ENCODE results near the gene OSBPL5.

The OSBPL5 gene

DNA sequence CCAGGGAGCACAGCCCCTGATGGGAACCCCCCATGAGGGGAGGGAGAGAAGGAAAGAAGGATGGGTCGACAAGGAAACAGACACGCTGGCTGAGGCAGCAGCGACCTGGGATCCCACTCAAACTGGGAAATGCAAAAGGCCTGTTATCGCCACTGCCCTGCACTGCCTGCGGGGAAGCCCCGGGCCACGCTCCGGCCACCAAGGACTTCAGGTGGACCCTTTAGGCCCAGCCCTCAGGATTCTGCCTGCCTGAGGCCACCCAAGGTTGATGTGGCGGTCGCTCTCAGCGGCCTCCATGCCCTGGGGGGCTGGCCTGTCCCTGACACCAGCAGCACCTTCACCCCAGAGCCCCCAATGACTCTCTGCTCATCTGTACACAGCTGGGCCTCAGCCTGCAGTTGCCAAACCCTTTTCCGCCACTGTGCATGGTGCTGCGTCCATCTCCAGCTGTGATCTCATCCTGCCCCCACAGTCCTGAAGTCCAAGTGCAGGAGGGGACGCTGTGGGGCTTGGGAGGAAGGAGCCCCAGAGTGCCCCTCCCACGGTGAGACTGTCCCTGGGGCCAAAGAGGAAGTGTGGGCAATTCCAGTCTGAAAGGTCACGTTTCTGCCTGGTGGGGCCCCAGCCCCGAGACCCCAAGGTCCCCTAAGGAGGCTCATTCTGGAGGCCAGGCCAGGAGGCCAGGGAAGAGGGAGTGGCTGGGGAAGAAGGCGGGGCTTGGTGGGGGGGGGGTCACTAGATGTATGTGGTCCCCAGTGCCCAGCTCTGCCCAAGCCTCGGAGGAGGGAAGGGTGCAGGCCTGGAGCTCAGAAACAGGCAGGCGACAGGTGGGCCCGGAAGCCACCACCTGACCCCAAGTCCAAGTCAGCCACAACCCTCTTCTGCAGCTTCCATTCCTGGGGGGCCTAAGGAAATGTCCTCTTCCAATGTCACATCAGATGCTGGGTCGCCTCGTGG lies 31.6 kb downstream of the OSBPL5 start:
- no peak for DNase-seq (ENCODE audit: low read depth in 2 of 2)

GRCh38 chr11:3132831-3133260 lies 32.3 kb downstream of the OSBPL5 start:
- DNase-seq (ENCODE audit: low read depth in 2 of 2): no peak

GRCh38 chr11:3132271-3132781 lies 32.8 kb downstream of the OSBPL5 start:
- DNase-seq (ENCODE audit: low read depth in 2 of 2): no peak

GRCh38 chr11:3131330-3131941 lies 33.7 kb downstream of the OSBPL5 start:
- no peak for DNase-seq (ENCODE audit: low read depth in 2 of 2)

GRCh38 chr11:3130269-3131071 lies 34.6 kb downstream of the OSBPL5 start:
- DNase-seq (ENCODE audit: low read depth in 2 of 2): no peak

- no peak for DNase-seq (ENCODE audit: low read depth in 2 of 2)
Observed at GRCh38 chr11:3129591-3130268, 35.4 kb downstream of the OSBPL5 start.

DNA sequence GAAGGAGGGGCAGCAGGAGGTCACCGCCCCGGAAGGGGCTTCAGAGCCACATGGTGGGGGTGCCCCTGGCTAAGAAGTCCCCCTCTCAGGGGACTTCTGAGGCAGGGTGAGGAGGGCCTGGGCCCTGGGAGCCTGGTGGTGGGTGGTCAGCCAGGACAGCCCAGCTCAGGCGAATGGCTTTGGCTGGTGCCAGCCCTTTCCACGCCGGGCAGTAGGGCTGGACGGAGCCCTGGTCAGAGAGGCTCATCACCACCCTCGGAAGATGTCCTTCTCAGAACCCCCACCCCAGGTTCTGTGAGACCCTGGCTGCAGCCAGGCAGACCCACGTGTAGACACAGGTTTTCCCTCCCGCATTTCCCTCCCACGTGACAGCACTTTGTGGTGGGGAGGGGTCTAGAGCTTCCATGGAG lies 35.9 kb downstream of the OSBPL5 start:
- no peak for DNase-seq (ENCODE audit: low read depth in 2 of 2)

DNA sequence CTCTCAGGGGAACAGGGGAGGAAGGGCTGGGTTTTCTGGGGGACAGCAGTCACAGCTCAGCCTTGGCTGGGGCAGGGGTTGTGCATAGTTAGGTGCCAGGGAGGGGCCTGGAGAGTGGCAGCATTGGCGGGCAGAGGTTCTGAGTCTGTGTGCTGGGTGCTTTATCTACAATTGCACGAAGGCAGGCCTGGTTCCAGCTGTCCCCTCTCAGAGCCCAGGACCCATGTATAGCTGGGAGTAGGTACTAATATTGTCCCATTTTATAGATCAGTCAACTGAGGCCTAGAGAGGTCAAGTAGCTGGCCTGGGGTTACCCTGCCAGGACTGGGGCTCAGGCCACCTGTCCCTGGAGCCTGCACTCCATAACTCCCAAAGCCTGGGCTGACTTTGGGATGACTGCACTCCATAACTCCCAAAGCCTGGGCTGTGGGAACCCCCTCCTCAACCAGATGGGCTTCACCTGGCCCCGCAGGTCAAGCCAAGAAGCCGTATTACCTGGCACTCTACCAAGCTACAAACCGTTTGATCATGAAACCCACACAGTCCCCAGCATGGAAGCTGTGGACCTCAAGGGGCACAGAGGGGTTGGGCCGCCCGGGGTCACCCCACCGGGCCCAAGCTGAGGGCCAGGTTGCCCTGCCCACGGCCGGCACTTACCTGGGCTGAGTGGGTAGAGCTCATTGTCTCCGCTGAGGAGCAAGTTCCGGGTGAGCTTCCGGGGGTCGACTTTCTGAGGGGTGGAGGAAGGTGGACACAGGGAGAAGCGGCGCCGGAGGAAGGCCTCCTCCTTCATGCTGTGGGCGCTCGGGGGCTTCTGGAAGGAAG lies 36.5 kb downstream of the OSBPL5 start:
- DNase-seq (ENCODE audit: low read depth in 2 of 2): no peak

- DNase-seq (ENCODE audit: low read depth in 2 of 2): no peak
Observed at GRCh38 chr11:3127706-3128355, 37.3 kb downstream of the OSBPL5 start.

GRCh38 chr11:3126901-3127691 lies 38.0 kb downstream of the OSBPL5 start:
- no peak for DNase-seq (ENCODE audit: low read depth in 2 of 2)

GRCh38 chr11:3126207-3126865 lies 38.8 kb downstream of the OSBPL5 start:
- no peak for DNase-seq (ENCODE audit: low read depth in 2 of 2)

GRCh38 chr11:3124821-3125220 lies 40.3 kb downstream of the OSBPL5 start:
- no peak for DNase-seq (ENCODE audit: low read depth in 2 of 2)

DNA sequence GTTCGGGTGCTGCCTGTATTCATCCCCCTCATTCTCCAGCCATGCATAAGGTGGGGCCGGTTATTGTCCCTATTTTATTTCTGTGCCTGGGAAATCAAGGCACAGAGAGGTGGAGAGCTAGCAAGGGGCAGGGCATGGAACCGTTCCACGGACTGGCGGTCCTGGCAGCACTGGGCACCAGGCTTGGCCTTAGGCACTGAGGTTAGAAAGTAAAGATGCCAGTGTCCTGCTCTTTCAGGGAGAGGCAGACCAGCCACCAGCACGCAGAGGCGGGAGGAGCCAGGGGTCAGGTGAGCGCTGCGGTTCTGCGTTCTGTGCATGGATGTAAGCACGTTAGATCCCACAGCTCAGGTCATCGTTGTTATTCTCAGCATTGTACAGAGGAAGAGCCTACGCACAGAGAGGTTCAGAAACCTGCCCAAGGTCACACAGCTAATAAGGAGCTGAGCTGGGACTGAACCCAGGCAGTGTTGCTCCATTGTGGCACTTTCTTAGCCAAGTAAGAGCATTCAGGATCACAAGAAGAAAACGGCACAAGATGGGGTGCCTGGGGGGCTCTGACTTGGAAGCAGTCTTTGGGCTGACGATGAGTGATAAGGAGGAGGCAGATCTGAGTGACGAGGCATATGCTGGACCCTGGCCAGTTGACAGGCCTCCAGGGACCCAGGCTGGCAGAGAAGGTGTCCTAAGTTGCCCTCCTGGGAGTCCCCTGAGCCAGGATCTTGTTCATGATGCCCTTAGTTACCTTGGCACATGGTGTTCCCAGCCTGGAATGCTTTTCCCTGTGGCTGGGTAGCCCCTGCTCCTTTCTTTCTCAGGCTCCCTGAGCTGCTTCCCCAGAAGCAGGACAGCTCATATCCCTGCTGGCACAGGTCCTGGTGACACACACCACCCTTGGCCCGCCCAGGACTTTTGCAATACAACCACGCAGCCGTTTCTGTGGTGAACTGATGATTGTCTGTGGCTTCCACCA lies 41.1 kb downstream of the OSBPL5 start:
- DNase-seq (ENCODE audit: low read depth in 2 of 2): no peak

DNA sequence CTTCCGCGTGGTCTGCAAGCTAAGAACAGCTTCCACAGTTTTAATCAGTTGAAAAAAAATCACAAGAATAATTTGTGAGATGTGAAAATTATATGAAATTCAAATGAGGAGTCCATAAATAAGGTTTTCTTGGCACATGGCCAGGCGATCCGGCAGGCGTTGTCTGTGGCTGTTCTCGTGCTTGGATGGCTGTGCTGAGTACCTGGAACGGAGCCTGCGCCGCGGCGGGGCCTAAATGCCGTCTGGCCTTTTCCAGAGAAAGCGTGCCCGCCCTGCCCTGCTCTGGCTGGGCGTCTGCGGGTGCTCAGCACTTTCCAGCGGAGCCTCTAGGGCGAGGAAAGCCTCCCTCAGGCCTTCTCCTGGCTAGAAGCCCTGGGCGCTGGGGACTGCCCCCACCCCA lies 41.8 kb downstream of the OSBPL5 start:
- DNase-seq (ENCODE audit: low read depth in 2 of 2): no peak

DNA sequence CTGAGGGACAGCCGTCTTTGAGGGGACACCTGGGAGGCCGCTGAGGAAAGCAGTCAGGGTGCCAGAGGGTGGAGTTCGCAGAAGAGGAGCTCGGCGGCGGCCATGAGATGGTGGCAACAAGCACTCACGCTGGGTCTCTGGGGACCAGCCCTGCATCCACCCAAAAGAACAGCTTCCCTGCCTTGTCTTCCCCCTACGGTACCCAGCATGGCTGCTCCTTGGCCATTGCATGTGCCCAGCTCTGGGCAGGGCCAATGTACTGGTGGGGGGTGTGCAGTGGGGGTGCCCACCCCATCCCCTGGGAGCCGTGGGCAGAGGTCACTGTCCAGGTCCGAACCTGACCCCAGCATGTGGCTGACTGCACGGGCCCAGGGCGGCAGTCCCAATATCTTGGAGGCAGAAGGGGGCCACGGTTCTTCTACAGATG lies 42.3 kb downstream of the OSBPL5 start:
- DNase-seq (ENCODE audit: low read depth in 2 of 2): no peak

DNA sequence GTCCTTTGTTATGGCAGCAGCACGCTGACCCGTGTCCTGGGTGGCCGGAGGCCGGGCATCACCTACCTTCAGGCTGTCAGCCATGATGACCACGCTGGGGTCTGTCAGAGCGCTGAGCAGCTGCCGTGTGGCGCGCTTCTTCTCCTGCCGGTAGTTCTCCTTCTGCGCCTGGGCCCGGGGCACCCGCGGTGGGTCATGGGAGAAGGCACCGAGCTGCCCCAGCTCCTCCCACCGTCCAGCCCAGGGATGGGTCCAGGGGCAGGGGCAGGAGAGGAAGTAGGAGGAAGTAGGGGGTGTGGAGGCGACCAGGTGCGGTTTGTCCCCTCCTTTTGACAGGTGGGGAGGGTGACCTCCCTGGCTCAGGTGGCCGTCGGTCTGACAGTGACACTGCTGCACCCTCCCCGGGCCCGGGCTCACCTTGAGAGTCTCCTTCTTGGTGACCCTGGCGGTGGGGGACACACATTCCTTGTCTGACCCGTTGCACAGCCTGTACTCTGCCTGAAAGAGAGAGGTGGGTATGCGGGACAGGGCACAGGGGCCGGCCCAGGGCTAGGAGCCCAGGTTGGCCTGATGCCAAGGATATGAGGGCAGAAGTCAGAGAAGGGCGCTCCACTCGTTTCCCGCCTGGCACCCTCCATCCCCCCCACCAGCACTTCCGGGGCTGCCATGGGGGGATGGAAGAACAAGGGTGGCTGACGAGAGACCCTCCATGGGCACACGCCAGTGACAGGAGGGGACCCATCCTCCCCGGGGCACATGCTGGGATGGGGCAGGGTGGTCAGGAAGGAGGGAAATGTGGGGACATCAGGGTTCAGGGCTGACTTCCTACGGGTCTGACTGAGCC lies 43.0 kb downstream of the OSBPL5 start:
- no peak for DNase-seq (ENCODE audit: low read depth in 2 of 2)

GRCh38 chr11:3121416-3121815 lies 43.7 kb downstream of the OSBPL5 start:
- no peak for DNase-seq (ENCODE audit: low read depth in 2 of 2)

All from stimulated activated CD4-positive, alpha-beta T cell treated with anti-CD3 and anti-CD28 coated beads, Interleukin-1b, Interleukin-23, amount 100 ng/mL, for 4 hours (primary cell).